Urinary bladder (tissue), 4 donors: ENCODE measurements around the gene SNRNP27. TPM values are rescaled to one million over a fixed set of nuclear protein-coding genes. Genes with fewer than 3 reads are reported as not detected.
"Not testable (repeated sequence)": the region's sequence is repeated elsewhere in the genome, so short reads cannot be mapped to it uniquely, and the experiment has no call there.

Experiments used
- DNase-seq: peaks from one replicate; pipeline ENCODE4 v3.0.0-alpha.2; 2015; ENCODE audit errors: extremely low spot score
- H3K27ac ChIP-seq: one replicate; pipeline ENCODE4 v1.5.1; 2013; ENCODE audit warnings: low read depth, mild to moderate bottlenecking, moderate library complexity
- H3K36me3 ChIP-seq: one replicate; pipeline ENCODE4 v1.6.1; 2013; ENCODE audit warnings: mild to moderate bottlenecking, moderate library complexity; ENCODE audit not compliant: insufficient read depth
- H3K4me1 ChIP-seq: one replicate; pipeline ENCODE4 v1.6.1; 2013; ENCODE audit warnings: mild to moderate bottlenecking, moderate library complexity; ENCODE audit not compliant: insufficient read depth
- H3K4me3 ChIP-seq: one replicate; pipeline ENCODE4 v1.5.1; 2013; ENCODE audit warnings: low read depth, low read length
- WGBS: extraction: QIAGEN DNeasy Blood & Tissue Kit; methylation state at CpG from one replicate; pipeline ENCODE4 v1.1.7; 2013; 5-methylcytosine and 5-hydroxymethylcytosine counted together
- polyA plus RNA-seq: library from polyadenylated mRNA; stranded (reverse); fragments of 200-250 nt; gene quantifications from one replicate; pipeline ENCODE4 v1.2.3, GENCODE V29; 2013
- small RNA-seq: library from RNA; depleted of rRNA; stranded (forward); fragments of <200 nt; gene quantifications from one replicate; pipeline ENCODE3, GENCODE V24; 2014
- total RNA-seq: library from RNA; depleted of rRNA; stranded (reverse); fragments of >200 nt; gene quantifications from one replicate; pipeline ENCODE4 v1.2.3, GENCODE V29; 2014
- donor health status: healthy with polysubstance abuse.
- donor health status: healthy.

Gene SNRNP27
- total and polyA plus RNA-seq, 2 donors: 39.6 to 49.4 TPM

DNA sequence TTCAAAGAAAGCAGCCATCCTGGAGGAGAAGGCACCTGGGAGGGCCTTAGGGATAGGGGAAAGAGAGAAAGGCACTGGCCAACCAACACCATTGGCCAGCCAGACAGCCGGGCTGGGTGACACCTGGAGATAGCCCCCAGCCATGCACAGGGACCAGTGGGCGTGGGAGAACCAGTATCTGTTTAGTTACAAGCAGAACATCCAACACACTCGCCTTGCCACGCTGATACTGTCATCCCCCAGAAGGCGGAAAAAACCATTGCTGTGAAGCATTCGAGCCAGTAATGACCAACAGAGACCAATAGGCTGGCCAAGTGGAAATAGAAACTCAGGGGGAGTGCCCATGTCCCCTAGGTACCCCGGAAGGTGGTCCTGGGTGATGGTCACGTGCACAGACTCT is 52.2 kb downstream of the SNRNP27 start:
- no peak overlapping the region for H3K27ac ChIP-seq
- no peak for DNase-seq
- no peaks in the 10 kb centered on the region for H3K4me1 ChIP-seq
- H3K4me3 ChIP-seq: no peak overlapping the region
- peaks cover 3% of the 10 kb centered on the region for H3K36me3 ChIP-seq
- 89% methylated on average over 8 of the region's 8 CpGs for WGBS

- H3K36me3 ChIP-seq: no peaks in the 10 kb centered on the region
- no peak overlapping the region for H3K4me3 ChIP-seq
- 68% methylated on average over 13 of the region's 13 CpGs for WGBS
- H3K4me1 ChIP-seq: no peaks in the 10 kb centered on the region
- no peak overlapping the region for H3K27ac ChIP-seq
- DNase-seq: no peak
Measured at GRCh38 chr2:69946351-69947324, 52.9 kb downstream of the SNRNP27 start.

- 94% methylated on average over 4 of the region's 4 CpGs for WGBS
- Histone ChIP-seq H3K4me1 (no peaks in the 10 kb centered on the region), H3K36me3 (no peaks in the 10 kb centered on the region), H3K4me3 (no peak overlapping the region), H3K27ac (no peak overlapping the region)
- no peak for DNase-seq
Measured at GRCh38 chr2:69947325-69947931, 53.7 kb downstream of the SNRNP27 start.

DNA sequence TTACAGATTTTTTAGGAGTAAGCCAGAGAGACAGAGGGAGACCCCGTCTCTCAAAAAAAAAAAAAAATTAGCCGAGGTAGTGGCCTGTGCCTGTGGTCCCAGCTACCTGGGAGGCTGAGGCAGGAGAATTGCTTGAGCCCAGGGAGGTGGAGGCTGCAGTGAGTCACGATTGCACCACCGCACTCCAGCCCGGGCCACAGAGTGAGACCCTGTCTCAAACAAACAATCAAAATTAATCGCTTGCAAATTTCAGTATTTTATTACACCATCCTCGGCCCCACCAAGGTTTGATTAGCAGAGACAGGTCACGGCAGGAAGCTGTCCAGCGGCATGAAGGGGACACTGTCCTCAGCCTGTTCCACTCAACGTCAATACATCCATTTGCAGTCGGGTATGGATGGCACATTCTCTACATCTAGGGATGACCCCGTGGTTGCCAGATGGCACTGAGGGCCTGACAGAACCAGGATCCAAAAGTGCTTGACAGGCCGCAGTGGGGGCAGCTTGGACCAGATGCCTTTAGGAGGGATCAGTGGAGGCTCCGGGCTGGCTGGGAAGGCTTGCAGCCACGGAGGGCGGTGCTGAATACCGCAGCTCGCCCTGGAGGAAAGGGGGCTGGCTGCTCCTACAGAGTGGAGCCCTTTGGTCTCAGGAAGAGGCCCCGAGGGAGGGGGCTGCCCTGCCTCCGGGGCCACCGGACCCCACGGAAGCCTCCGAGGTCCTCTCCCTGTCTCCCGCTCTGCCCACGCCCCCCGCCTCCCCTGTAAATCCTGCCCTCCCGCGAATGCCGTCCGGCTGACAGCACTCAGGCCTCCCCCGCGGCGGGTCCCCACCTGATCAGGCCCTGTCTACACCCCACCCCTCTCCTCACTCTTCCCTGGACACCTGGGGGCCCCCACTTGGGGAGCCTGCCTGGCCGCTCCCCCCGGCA is 54.5 kb downstream of the SNRNP27 start:
- WGBS: 34% methylated on average over 35 of the region's 35 CpGs
- Histone ChIP-seq H3K4me3 (no peak overlapping the region), H3K36me3 (no peaks in the 10 kb centered on the region), H3K27ac (no peak overlapping the region), H3K4me1 (no peaks in the 10 kb centered on the region)
- no peak for DNase-seq

DNA sequence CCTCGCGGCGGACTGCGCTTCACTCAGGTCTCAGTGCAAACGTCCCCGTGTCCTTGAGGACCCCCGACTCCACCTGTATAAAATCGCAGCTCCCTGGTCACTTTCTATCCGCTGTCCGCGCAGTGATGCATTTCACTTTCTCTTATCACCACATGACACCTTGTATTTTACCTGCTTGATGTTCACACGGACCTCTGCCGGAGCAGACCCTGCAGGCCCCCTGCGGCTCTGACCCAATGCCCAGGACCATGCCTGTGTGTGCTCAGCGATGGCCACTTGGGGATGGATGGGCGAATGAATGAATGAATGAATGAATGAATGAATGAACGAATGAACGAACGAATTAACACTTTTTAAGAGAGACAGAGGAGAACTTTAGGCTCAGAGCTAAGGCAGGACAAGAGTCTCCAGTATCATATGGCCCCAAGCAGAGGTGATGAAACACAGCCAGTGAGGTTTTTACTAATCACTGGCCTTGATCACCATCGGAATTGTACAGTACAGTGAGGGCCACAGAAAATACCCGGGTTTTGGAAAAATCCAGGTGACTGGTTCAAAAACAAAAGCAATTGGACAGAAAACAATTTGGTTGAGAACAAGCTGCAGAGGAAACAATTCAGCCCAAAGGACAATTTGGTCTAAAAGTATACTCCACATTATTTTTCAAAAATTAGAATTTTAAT is 55.3 kb downstream of the SNRNP27 start:
- Histone ChIP-seq H3K27ac (no peak overlapping the region), H3K4me1 (no peaks in the 10 kb centered on the region), H3K36me3 (no peaks in the 10 kb centered on the region), H3K4me3 (no peak overlapping the region)
- 73% methylated on average over 21 of the region's 21 CpGs for WGBS
- no peak for DNase-seq

GRCh38 chr2:69950241-69950640 is 56.5 kb downstream of the SNRNP27 start:
- Histone ChIP-seq H3K27ac (no peak overlapping the region), H3K4me3 (no peak overlapping the region), H3K4me1 (no peaks in the 10 kb centered on the region), H3K36me3 (no peaks in the 10 kb centered on the region)
- WGBS: 63% methylated on average over 5 of the region's 5 CpGs
- no peak for DNase-seq

- not testable (repeated sequence) for H3K4me3 ChIP-seq, H3K27ac ChIP-seq, DNase-seq, H3K36me3 ChIP-seq, H3K4me1 ChIP-seq
- WGBS: 95% methylated on average over 3 of the region's 3 CpGs
Measured at GRCh38 chr2:69950671-69951070, 56.9 kb downstream of the SNRNP27 start.

GRCh38 chr2:69952336-69953115 is 58.8 kb downstream of the SNRNP27 start:
- H3K27ac ChIP-seq: no peak overlapping the region
- H3K36me3 ChIP-seq: no peaks in the 10 kb centered on the region
- H3K4me1 ChIP-seq: no peaks in the 10 kb centered on the region
- no peak overlapping the region for H3K4me3 ChIP-seq
- 84% methylated on average over 6 of the region's 6 CpGs for WGBS
- no peak for DNase-seq

GRCh38 chr2:69954084-69954483 is 60.3 kb downstream of the SNRNP27 start:
- 97% methylated on average over 1 of the region's 1 CpG for WGBS
- H3K27ac ChIP-seq: no peak overlapping the region
- H3K4me1 ChIP-seq: no peaks in the 10 kb centered on the region
- no peaks in the 10 kb centered on the region for H3K36me3 ChIP-seq
- no peak overlapping the region for H3K4me3 ChIP-seq
- DNase-seq: no peak

Small RNA genes within 50 kb of the gene (small RNA-seq; reads per million reads assigned to genes)
- not detected for gene RPL23AP92

Other genes starting within 250 kb of the SNRNP27 start
- gene ANXA4, start 151.8 kb upstream of the SNRNP27 start, total RNA-seq: 27.1 TPM
- 68.0 TPM for gene ANXA4, start 151.8 kb upstream of the SNRNP27 start, polyA plus RNA-seq
- 26.8 TPM for gene GMCL1, start 64.3 kb upstream of the SNRNP27 start, total RNA-seq
- 11.2 TPM for gene GMCL1, start 64.3 kb upstream of the SNRNP27 start, polyA plus RNA-seq
- 10.2 TPM for gene MXD1, start 21.2 kb downstream of the SNRNP27 start, total RNA-seq
- gene MXD1, start 21.2 kb downstream of the SNRNP27 start, polyA plus RNA-seq: 6.5 TPM
- 2.9 TPM for gene ASPRV1, start 67.7 kb downstream of the SNRNP27 start, total RNA-seq
- 1.9 TPM for gene ASPRV1, start 67.7 kb downstream of the SNRNP27 start, polyA plus RNA-seq
- 51.8 TPM for gene PCBP1, start 193.5 kb downstream of the SNRNP27 start, total RNA-seq
- gene PCBP1, start 193.5 kb downstream of the SNRNP27 start, polyA plus RNA-seq: 370 TPM